K562 treated with DMSO at 1 percent for 24 hours (cell line): ENCODE results near the gene STMN1. TPM values are rescaled to one million over a fixed set of nuclear protein-coding genes. Genes with fewer than 3 reads are reported as not detected.

Source experiments
- total RNA-seq: library from RNA; unstranded; fragments of 300-600 nt; gene quantifications from 2 replicates; pipeline ENCODE4 v1.2.3, GENCODE V29; 2022; ENCODE audit warnings: low read depth; ENCODE audit not compliant: insufficient read depth

The STMN1 gene
- 377 and 421 TPM in 2 replicates for total RNA-seq

GRCh38 chr1:25905680-25906643 lies at the start of gene STMN1:
TSS of gene STMN1 (minus strand) at chr1:25906419. CDS start at chr1:25904676, 1,743 bp downstream.

DNA sequence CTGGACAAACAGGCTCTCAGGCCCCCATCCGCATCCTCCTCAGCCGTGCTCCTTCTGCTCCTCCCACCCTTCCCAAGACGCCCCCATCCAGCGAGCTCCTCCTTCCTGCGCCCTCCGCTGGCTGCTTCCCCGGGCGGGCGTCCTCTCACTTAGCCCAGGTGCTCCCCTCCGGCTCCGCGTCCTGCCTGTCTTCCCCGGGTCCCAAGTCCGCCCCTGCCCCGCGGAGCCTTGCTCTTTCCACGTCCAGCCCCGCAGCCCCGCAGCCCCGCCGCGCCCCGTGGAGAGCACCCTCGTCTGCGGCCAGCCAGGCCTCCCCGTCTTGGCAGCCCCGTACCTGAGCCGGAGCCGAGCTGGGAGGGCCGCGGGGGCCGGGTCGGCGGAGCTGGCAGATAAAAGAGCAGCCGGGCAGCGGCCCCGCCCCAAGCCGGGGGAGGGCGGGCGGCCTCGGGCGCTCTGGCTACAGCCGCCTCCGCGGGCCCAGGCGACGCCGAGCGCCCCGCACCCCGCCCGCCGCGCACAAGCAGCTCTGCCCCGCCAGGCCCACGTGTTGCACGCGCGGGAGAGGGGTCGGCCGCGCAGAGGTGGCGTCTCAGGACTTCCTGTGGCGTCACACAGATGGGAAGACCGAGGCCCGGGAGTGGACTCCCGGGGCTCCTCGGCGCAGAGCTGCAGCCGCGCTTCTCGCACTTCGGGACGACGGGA lies 30.9 kb downstream of the STMN1 start, which contains the start of gene PAQR7:
TSS of gene PAQR7 (minus strand) at position 555 of the 702 bp plus-strand sequence. CDS start 11,869 bp downstream, outside the sequence.

DNA sequence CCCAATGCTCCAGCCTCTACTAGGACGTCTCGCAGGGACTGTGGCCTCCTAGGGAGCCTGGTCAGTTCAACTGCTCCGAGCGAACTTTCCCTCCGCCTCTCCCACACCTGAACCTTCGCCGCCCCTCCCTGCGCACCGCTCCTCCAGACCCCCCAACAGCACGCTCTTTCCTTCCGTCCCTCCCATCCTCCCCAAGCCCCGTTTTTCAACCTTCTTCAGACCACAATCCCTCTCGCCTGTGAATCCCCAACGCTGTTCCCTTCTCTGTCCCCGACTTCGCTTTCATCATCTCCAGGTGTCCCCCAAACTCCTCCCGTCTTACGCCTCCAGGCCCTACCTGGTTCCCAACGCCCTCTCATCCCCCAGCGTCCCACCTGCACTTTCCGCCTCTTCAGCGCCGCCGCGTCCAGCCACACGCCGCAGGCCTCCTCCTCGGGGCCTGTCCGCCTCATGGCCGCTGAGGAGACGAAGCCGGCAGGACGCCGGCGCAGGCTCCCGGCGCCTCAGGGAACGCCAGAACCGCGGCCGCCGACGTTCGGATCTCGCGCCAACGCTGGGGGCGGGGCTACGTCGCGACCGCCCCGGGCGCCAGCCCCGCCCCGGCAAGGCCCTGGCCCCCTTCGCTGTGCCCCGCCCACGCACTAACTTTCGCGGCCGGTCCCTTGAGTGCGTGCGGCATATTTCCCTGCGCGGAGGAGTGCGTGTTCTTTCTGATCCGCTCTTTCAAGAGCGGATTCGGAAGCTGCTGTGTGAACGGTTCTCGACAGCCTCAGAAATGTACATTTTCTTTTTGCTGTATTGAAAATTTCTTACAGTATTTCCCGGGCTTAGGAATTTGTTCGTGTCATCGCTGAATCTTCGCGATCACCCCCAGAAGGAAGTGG lies 47.1 kb downstream of the STMN1 start, which contains the start of gene AUNIP:
TSS of gene AUNIP (minus strand) at position 552 of the 884 bp plus-strand sequence. CDS start at position 452, 100 bp downstream.

Other genes with a start within 250 kb of the STMN1 start
- gene SELENON, start 106.2 kb downstream of the STMN1 start, total RNA-seq, result 41.7 and 42.4 TPM in 2 replicates
- 61.3 and 65.4 TPM in 2 replicates for gene MTFR1L, start 86.5 kb downstream of the STMN1 start, total RNA-seq
- gene AUNIP, start 47.0 kb downstream of the STMN1 start, total RNA-seq, result 19.5 and 20.1 TPM in 2 replicates
- gene PAQR7, start 30.7 kb downstream of the STMN1 start, total RNA-seq, result 5.6 and 6.9 TPM in 2 replicates
- gene PAFAH2, start 91.6 kb upstream of the STMN1 start, total RNA-seq, result 10.2 and 11.5 TPM in 2 replicates
- 0.38 and 0.78 TPM in 2 replicates for gene EXTL1, start 115.4 kb upstream of the STMN1 start, total RNA-seq
- not detected in 2 replicates for gene SLC30A2, start 139.7 kb upstream of the STMN1 start, total RNA-seq
- gene TRIM63, start 161.2 kb upstream of the STMN1 start, total RNA-seq, result 0.20 TPM in 1 of 2 replicates, not detected in the other
- gene PDIK1L, start 205.4 kb upstream of the STMN1 start, total RNA-seq, result 9.6 and 10.9 TPM in 2 replicates